G401 (cell line): ENCODE measurements around the gene MBOAT7. TPM values are rescaled to one million over a fixed set of nuclear protein-coding genes. Genes with fewer than 3 reads are reported as not detected.

ENCODE experiments used
- DNase-seq: peaks from one replicate; pipeline ENCODE4 v3.0.0-alpha.2; 2015; ENCODE audit warnings: low spot score
- in situ Hi-C: cut with HindIII; loops from 2 replicates; pipeline ENCODE4 v1.10.0; 2016; ENCODE audit warnings: low sequenced_read_pairs, mixed read lengths
- total RNA-seq: library from RNA; depleted of rRNA; stranded (reverse); fragments of >200 nt; shearing (Covaris generic); gene quantifications from 2 replicates; pipeline ENCODE4 v1.2.3, GENCODE V29; 2014; rRNA removed

The MBOAT7 gene
- total RNA-seq, 1 experiment from 2014 or later = 46.0 TPM

DNA sequence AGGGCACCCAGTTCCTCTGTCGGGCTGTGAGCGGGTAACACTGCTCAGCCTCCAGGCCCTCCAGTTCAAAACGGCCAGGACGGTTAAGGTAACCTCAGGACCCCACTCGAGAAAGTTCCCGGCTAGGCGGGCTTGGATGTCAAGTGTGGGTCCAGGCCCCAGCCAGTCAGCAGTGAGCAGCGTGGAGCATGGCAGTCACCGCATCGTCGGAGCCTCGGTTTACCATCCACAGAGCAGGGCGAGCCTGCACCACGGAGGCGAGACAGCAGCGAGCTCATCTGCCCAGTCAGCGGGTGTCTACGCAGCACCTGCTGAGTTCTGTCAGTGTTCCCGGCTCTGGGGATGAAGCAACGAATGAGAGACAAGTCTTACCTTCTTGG, 59.8 kb downstream of the MBOAT7 start:
- no peak for DNase-seq
- in situ Hi-C loops = no loop called here

DNA sequence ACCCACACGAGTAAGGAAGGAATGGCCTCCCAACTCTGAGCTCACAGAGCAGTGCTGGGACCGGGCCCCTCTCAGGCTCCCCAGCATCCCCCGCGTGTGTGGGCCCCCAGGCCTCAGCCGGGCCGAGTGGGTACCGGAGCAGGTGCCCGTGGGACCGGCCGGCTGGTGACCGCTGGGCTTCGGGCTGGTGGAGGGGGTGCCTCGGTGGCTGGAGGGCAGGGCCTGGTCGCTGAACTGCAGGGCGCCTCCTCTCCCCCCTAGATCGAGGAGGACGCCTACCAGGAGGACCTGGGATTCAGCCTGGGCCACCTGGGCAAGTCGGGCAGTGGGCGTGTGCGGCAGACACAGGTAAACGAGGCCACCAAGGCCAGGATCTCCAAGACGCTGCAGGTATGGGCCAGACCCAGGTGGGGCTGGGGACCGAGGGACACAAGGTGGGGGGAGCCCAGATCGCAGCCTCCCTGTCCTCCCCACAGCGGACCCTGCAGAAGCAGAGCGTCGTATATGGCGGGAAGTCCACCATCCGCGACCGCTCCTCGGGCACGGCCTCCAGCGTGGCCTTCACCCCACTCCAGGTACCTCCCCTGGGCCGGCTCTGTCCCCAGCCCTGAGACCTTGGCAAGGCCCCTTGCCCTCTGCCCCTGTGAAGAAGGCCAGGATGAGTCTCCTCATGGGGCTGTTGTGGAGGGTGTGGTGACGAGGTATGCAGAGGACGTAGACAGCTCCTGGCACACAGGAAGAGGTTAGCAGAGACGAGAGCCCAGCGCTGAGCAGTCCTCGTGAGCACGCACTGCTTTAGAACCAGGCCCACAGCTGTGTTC, 60.4 kb downstream of the MBOAT7 start:
- in situ Hi-C loops = no loop called here
- no peak for DNase-seq

- DNase-seq = no peak
- in situ Hi-C loops = no loop called here
Observed at GRCh38 chr19:54128441-54128725, 61.0 kb downstream of the MBOAT7 start.

DNA sequence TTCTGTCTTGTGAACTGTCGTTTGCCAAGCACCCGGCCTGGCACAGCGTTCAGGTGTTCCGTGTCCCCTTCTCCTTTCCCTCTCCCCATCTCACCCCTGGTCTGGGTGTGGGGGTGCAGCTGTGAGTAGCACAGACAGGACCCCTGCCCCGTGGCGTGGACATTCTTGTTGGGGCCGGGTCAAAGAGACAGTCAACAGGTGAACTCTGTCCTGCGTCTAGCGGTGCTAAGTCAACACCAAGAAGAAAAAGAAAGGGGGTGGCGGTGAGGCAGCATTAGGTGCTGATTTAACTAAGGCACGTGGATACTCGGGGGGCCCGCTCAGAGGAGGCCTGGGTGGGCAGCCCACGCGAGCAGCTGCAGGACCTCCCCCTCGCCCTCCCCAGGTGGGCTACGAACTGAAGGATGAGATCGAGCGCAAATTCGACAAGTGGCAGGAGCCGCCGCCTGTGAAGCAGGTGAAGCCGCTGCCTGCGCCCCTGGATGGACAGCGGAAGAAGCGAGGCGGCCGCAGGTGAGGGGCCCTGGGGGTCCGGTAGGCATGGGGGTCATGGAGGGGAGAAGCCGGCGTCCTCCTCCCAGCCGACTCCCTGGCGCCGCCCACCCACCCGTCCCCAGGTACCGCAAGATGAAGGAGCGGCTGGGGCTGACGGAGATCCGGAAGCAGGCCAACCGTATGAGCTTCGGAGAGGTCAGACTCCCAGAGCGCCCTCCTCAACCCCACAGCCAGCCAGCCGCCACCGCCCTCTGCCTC, 61.5 kb downstream of the MBOAT7 start:
- DNase-seq = no peak
- in situ Hi-C loops = no loop called here

- in situ Hi-C loops = no loop called here
- DNase-seq = no peak
Observed at GRCh38 chr19:54125713-54126112, 63.7 kb downstream of the MBOAT7 start.

DNA sequence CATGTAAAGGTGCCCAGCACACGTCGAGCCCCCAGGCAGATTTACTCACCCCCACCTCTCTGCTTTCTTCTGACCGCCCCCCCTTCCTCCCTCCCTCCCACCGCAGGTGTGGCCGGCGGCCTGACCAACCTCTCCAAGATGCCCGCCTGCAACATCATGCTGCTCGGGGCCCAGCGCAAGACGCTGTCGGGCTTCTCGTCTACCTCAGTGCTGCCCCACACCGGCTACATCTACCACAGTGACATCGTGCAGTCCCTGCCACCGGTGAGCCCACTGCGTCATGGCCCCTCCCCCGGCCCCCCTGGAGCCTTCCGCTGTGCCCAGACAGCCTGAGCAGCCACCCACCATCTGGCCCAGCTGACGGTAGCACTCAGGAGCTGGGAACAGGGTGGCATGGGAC, 65.0 kb downstream of the MBOAT7 start:
- DNase-seq = no peak
- in situ Hi-C loops = no loop called here

DNA sequence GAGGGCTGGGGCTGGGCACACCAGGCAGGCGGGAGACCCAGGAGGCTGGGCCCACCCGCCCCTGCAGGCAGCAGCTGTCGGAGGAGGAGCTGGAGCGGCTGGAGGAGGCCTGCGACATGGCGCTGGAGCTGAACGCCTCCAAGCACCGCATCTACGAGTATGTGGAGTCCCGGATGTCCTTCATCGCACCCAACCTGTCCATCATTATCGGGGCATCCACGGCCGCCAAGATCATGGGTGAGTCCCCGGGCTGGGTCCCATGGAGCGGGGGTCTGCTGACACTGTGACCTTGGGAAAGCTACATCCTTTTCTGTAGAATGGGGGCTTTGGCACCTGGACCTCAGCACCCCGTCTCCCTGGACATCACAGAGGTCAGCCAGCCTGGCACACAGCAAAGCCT, 65.7 kb downstream of the MBOAT7 start:
- DNase-seq = no peak
- in situ Hi-C loops = no loop called here

Other genes starting within 250 kb of the MBOAT7 start
- 0.68 and 1.8 TPM in 2 replicates for gene CACNG8, start 226.6 kb downstream of the MBOAT7 start, total RNA-seq
- not detected in 2 replicates for gene CACNG6, start 197.9 kb downstream of the MBOAT7 start, total RNA-seq
- gene VSTM1, start 125.7 kb downstream of the MBOAT7 start, total RNA-seq = 0.71 TPM in 1 of 2 replicates, not detected in the other
- gene TARM1, start 108.2 kb downstream of the MBOAT7 start, total RNA-seq = not detected in 2 replicates
- gene OSCAR, start 88.8 kb downstream of the MBOAT7 start, total RNA-seq = 1.7 TPM in 1 of 2 replicates, not detected in the other
- 28.7 and 54.7 TPM in 2 replicates for gene NDUFA3, start 86.7 kb downstream of the MBOAT7 start, total RNA-seq
- 21.6 and 23.5 TPM in 2 replicates for gene TFPT, start 73.9 kb downstream of the MBOAT7 start, total RNA-seq
- gene PRPF31, start 73.8 kb downstream of the MBOAT7 start, total RNA-seq = 111 and 113 TPM in 2 replicates
- gene CNOT3, start 51.8 kb downstream of the MBOAT7 start, total RNA-seq = 11.6 and 15.2 TPM in 2 replicates
- gene LENG1, start 29.9 kb downstream of the MBOAT7 start, total RNA-seq = 5.5 and 7.3 TPM in 2 replicates
- gene TMC4, start 16.4 kb downstream of the MBOAT7 start, total RNA-seq = 9.6 TPM in 1 of 2 replicates, not detected in the other
- gene TSEN34, start 1.7 kb upstream of the MBOAT7 start, total RNA-seq = 146 and 178 TPM in 2 replicates
- gene RPS9, start 11.3 kb upstream of the MBOAT7 start, total RNA-seq = 2,874 and 3,759 TPM in 2 replicates
- gene LILRB3, start 33.4 kb upstream of the MBOAT7 start, total RNA-seq = 0.74 and 0.81 TPM in 2 replicates
- gene LILRA6, start 53.2 kb upstream of the MBOAT7 start, total RNA-seq = not detected in 2 replicates
- not detected in 2 replicates for gene LILRB5, start 67.7 kb upstream of the MBOAT7 start, total RNA-seq
- gene LILRB2, start 91.5 kb upstream of the MBOAT7 start, total RNA-seq = not detected in 2 replicates
- not detected in 2 replicates for gene LILRA5, start 123.6 kb upstream of the MBOAT7 start, total RNA-seq
- not detected in 2 replicates for gene LILRA4, start 149.6 kb upstream of the MBOAT7 start, total RNA-seq
- 0.37 TPM in 1 of 2 replicates, not detected in the other for gene LAIR1, start 175.4 kb upstream of the MBOAT7 start, total RNA-seq
- gene TTYH1, start 225.9 kb upstream of the MBOAT7 start, total RNA-seq = 0.10 and 0.12 TPM in 2 replicates